NCI-H2196 treated with DMSO at 0.1 percent for 48 hours (cell line): ENCODE data around the gene FBXO3.
"Not testable (repeated sequence)": the region's sequence is repeated elsewhere in the genome, so short reads cannot be mapped to it uniquely, and the experiment has no call there.

Experiments
- DNase-seq: peaks from one replicate; lab custom pipeline; 2025; ENCODE audit not compliant: unreplicated experiment; lab: John Stamatoyannopoulos, UW

The FBXO3 gene

DNA sequence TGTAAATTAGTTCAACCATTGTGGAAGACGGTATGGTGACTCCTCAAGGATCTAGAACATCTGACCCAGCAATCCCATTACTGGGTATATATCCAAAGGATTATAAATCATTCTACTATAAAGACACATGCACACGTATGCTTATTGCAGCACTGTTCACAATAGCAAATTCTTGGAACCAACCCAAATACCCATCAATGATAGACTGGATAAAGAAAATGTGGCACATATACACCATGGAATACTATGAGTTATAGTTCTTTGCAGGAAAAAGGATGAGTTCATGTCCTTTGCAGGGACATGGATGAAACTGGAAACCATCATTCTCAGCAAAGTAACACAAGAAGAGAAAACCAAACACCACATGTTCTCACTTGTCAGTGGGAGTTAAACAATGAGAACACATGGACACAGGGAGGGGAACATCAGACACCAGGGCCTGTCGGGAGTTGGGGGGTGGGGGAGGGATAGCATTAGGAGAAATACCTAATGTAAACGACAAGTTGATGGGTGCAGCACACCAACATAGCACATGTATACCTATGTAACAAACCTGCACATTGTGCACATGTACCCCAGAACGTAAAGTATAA lies 45.2 kb downstream of the FBXO3 start:
- not testable (repeated sequence) for DNase-seq

DNA sequence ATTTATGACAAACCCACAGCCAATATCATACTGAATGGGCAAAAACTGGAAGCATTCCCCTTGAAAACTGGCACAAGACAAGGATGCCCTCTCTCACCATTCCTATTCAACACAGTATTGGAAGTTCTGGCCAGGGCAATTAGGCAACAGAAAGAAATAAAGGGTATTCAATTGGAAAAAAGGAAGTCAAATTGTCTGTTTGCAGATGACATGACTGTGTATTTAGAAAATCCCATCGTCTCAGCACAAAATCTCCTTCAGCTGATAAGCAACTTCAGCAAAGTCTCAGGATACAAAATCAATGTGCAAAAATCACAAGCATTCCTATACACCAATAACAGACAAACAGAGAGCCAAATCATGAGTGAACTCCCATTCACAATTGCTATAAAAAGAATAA lies 46.8 kb downstream of the FBXO3 start:
- not testable (repeated sequence) for DNase-seq

DNA sequence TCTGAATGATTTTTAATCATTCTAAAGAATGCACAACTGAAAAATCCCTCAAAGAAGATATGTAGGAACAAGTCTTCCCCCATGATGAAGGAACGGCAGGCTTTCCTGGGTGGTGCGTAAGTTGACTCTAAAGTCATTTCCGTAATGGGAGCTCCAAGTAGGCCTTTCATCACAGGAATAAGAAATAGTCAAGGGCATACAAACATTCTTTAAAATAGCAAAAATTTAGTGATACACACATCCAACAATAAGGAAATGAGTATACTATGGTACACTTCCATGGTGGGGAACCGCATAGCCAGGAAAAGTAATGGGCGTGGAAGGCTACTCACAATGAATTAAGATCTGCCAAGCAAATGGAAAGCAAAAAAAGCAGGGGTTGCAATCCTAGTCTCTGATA lies 48.8 kb downstream of the FBXO3 start:
- no peak for DNase-seq

DNA sequence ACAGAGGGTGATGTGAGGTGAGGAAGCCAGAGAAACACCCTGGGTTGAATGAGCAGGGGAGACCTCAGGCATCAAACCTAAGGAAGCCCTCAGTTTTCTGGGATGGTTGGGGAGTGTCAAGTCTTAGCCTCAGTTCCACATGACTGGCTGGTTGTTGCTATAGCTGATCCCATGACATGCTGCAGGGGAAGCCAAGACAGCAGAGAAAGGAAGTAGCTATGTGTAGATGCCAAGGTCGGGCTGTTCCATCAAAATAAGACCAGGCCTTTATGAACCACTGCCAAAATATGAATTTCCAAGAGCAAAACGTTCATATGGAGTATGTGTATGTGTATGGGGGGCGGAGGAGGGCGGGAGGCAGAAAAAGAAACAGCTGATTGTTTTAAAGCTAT lies 49.7 kb downstream of the FBXO3 start:
- DNase-seq: no peak

DNA sequence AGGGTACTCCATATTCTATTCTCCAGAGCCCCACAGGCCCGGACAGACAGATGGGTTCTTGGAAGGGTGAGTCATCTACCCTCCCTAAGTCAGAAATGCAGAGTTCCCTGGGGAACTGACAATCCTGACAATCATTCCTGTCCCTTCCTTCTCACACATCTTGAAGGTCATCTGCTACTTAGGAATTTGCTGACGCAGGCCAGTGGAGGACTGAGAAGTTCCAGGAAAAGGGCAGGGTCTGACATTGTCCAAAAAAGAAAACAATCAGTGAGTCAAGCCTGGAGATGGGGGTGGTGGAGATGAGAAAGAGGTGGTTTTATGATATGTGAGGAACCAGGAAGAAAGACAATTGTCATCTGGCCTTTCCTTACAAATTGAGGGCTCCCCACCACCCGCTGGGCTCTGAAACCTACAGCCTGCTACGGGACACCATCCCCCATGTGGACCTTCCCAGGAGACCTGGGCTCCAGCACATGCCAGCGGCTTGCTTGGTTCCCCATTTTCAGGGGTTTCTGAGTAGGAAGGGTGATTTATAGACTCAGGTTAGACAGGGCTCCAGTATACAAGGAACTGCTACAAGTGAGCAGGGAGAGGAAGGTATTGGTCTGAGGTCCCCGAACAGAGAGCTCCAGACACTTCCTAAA lies 51.0 kb downstream of the FBXO3 start:
- DNase-seq: no peak

DNA sequence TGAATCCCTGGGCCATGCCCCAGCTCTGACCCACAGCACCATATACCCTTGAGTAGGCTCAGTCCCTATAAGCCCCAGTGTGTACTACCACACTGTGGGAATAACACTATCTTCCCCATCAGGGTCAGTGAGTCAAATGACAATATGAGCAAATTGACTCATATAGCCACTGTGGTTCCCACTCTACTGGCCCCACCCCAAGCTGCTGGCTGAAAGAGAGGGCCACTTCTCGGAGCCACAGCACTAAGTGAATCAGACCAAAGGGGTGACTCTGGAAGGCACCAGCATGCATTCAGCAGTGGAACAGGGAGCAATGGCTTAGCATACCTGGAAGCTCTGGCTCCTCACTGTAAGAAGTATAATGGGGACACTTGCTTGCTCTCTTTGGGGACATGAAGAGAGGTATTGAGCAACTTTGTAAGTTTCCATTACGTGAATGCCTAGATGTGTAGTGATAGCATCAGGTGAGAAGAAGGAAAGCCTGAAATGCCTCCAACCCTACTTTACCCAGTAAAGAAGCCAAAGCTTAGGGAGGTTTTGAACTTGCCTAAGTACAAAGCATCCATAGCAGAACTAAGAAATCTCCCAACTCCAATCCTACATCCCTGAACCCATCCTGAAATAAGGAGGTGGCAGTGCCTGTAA lies 51.6 kb downstream of the FBXO3 start:
- DNase-seq: no peak

DNA sequence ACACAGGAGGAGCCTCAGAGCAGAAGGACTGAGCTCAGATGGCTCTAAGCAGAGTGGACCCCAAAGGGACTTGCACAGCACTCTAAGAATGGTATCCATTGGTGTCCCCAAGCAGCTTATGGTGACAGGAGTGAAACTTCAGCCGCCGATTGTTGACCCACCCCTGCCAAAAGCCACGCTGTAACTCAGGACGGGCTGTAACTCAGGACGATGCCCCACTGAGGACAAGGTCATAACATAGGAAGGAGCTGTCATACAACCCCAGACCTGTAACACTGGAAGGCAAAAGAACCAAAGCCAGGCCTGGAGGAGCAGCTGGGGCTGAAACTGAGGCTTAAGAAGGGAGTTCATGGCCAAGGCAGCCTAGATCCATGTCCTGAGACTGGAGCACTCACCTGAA lies 52.3 kb downstream of the FBXO3 start:
- DNase-seq: no peak

DNA sequence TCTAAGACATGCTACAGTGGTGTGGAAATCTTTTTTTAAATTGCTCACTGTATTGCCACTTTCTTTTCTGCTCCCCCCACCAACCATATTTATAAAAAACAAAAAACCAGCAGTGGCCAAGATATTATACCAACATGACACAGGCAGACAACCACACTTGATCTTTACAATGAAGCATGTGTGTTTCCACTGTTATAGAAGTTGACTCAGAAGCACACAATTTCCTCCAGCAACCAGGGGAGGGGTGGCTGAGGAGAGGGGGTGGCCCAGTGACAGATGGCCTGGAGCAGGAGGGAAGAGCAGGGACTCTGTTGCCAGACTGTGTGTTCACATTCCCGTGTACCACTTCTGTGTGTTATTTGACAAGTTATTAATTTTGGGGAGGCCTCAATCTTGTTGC lies 52.9 kb downstream of the FBXO3 start:
- no peak for DNase-seq

DNA sequence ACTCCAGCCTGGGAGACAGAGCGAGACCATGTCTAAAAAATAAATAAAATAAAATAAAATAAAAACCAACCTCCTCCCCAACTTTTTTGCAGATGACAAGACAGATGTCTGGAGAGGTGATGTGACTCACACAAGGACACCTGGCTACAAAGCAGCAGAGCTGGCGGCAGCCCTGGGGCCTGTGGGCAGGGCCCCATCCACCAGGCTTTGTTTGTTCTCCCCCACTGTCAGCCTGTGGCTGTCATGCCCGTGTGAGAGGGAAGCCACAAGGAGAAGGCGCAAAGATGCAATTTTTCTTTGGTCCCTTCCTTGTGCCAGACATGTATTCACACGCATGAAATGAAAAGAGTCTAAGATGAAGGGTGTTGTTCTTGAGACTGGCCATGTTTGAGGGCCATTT lies 54.7 kb downstream of the FBXO3 start:
- DNase-seq: no peak

DNA sequence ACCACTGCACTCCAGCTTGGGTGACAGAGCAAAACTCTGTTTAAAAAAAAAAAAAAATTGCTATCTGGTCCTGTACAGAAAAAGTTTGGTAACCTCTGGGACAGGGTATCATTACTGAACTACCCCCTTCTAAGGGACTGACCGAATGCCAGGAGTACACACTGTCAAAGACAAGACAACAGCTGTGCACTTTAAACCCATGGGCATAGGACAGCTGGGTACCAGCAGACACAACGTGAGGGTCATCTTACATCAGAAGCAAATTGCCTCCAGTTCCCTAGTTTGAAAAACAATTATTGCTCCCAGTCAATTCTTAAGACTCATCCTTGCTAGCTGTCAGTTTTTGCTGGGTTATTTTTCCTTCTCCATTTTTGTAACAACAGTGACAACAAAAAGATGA lies 55.9 kb downstream of the FBXO3 start:
- no peak for DNase-seq

DNA sequence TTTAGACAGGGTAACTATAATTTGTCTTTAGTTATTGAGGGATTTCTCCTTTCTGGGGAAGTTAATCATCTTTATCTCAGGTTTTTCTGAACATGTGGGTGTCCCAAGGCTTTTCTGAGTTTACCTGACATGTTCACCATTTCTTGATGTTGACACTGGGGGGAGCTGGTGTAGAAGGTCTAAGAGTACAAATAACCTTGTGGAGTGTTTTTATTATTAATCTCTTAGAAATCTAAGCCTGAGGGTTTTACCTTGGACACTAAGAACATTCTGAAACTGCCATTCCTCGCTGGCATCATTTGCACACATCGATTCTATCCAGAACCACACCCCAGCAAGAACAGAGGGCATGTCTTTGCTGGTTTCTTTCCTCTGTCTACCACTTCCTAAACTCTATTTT lies 58.1 kb downstream of the FBXO3 start:
- no peak for DNase-seq

DNA sequence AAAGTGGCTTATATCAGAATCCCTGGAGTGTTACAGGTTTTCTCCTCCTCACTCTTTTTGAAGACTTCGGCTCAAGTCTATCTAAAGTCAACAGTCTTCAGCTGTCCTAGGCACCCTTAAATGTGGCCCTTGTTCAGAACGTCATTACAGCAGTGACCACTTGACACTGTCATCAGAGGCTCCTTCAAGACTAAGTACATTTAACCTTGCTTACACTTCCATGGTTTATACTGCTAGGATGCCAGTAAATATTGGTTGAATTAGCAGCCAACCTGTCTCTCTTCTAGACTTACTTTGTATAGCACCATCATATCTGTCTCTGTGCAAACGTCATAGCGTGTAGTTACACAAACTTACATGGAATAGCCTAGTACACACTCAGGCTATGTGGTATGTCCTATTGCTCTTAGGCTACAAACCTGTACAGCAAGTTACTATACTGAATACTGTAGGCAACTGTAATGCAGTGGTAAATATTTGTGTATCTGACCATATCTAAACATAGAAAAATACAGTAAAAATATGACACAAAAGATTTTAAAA lies 60.4 kb downstream of the FBXO3 start:
- no peak for DNase-seq

DNA sequence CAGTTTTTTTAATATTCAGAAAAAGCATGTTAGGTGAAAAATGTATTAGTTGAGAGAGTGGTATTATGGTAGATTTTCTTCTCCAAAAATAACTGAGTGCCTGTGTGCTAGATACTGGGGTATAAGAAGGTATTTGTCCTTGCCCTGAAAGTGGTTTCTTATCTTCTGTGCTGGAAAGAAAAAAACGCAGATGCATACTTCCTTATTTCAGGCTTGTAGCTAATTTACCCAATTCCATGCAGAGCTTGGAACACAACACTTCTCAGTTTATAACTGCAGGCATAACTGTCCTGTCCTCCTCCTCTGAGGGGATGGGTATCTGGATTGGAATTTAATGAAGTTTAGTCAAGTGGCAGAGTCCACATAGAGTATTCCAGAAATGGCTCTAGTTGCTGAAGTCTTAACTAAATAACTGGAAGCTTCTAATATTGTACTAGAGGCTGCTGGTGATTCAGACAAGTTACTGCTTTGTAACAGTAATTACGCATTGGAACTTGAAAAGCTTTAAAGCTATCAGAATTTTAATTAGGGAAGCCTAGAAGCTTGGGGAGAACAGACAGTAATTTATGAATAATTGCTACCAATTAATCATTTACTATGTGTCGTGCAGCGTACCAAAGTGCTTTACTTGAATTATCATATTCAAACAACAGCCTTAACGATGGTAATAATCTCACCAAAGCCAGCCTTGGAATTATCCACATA lies 61.0 kb downstream of the FBXO3 start:
- DNase-seq: no peak

DNA sequence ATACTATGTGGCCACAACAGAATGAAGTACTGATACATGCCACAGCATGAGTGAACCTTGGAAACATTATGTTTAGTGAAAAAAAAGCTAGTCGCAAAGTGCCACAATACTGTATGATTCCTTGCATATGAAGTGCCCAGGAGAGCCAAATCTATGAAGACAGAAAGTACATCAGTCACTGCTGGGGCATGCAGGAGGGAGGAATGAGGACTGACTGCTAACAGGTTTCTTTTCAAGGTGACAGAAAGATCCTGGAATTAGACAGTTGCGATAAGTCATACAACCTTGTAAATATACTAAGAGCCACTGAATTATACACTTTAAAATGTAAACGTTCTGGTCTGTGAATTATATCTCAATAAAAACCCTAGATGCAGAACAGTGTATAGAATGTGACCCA lies 61.9 kb downstream of the FBXO3 start:
- DNase-seq: no peak

DNA sequence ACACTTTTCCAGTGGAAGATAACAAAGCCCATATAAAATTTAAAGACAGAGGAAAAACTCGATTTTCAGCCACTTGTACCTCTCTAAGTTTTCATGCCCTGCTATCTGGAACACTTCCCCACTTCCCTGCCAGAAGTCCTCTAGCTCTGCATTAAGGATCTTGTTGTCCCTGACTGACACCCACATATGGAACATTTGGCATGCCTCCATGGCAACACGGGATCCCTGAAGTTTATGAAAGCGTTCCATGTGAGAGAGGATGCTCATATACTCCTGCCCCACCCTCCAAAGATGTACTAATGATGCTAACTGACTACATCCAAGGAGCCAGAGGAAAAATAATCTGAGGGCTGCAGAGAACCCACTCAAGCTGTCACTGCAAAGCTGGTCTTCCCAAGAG lies 64.9 kb downstream of the FBXO3 start:
- no peak for DNase-seq

DNA sequence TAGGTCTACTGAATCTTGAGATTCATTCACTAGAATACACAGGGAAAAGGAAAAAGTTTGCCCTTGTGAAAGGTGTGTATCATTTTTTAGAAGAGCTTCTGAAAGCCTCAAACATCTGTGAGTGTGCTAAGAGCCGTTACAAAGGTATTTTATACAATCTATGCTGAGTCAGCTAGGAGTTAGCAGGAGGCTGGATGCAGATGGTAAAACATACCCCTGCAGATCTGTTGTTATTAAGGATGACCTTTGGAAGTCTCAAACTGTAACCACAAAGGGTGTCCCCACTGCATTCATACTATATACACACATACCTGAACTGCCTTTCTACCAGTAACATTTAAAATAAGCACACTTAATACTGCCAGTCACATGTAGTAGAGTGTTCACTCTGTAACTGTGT lies 65.3 kb downstream of the FBXO3 start:
- DNase-seq: no peak

DNA sequence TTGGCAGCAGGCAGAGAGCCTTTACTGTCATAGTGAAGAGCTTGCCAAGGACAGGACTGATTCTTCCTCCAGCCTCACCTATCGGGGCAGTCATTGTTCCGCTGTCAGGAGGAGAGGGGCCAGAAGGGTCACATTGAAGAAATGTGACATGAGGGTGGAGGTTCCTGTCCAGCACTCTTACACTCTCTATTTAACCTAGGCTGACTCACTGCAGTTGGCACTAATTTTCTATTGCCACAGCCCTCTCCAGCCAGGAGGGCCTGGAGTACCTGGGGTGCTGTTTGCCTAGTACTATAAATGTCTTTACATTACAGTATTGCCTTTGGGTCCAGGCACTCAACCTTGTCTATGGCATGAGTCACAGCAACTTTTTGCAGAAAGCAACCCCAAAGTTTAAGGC lies 66.5 kb downstream of the FBXO3 start:
- not testable (repeated sequence) for DNase-seq

DNA sequence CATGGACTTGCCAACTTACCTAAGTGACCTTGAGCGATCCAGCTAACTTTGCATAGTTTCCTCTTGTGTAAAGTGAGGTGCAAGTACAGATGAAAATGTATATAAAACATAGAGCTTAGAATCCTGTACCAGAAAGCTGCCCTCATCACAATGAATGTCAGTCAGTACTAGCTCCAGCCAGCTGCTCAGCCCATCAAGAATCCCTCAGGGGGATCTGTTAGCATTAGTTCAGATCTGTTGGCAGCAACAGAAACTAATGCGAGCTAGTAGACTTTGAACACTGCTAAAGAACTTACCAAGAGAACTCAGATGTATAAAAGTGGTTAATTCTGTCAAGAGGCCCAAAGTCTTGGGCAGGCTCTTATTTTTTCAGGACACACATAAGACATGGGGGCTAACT lies 67.4 kb downstream of the FBXO3 start:
- no peak for DNase-seq

DNA sequence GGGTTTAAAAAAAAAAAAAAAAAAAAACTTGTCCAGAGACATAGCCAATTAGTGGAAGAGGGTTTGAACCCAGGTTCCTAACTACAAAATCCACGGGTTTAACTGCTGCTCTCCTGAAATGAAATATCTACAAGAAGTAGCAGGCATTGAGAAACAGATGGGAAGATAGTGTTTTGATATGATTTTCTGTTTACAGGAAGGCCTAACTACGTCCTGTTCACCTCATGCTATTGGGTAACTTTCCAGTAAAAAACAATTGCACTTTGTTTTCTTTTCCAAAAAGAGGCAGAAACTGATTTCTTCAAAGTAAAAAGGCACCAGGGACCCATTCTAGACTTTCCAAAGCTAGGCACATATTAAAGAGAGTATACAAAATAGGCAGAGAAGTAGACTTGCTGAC lies 67.8 kb downstream of the FBXO3 start:
- no peak for DNase-seq

DNA sequence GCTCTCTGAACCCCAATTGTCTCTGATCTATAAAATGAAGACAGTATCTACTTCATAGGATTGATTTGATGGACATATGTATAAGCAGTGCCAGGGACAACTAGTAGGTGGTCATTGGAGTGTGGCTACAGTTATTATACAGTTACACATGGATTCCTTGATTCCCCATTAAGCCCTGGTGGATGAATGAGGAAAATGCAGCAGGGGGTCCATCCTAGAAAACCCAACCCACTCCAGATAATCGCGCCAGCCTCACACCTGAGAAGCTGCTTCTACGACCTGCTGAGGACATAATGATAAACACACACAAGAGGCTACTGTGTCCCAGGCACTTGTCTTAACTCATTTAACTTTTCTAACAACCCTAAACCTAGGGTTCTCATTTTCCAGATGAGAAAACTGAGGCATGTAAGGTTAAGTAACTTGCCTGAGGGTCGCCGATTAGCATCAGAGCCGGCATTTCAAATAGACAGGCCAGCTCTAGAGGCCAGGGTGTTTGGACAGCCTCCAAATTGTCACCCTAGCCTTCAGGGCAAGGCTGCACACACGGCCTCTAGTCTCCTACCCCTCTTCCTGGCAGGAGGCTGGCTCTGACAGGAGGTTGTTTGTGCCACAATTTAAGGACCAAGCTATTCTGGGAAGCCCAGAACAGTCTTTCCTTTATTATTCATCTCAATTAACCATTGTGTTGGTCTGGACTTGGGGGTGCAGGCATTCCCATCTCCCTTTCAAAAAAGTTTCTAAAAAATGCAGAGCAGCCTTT lies 69.9 kb downstream of the FBXO3 start:
- no peak for DNase-seq

DNA sequence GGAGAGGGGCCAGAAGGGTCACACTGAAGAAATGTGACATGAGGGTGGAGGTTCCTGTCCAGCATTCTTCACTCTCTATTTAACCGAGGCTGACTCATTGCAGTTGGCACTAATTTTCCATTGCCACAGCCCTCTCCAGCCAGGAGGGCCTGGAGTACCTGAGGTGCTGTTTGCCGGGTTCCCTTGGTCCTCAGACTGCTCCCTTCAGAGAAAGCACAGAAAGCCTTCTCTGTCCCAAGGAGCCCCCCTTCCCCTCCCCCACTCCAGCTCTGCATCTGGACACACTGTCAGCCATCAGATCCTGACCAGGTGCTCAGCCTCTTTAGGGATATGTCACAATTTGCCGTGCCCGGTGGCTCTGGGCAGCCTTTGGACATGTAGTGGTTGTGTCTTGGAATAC lies 70.5 kb downstream of the FBXO3 start:
- DNase-seq: no peak
